Measurements from ENCODE around the gene CTCFL.

The CTCFL gene, protein sequence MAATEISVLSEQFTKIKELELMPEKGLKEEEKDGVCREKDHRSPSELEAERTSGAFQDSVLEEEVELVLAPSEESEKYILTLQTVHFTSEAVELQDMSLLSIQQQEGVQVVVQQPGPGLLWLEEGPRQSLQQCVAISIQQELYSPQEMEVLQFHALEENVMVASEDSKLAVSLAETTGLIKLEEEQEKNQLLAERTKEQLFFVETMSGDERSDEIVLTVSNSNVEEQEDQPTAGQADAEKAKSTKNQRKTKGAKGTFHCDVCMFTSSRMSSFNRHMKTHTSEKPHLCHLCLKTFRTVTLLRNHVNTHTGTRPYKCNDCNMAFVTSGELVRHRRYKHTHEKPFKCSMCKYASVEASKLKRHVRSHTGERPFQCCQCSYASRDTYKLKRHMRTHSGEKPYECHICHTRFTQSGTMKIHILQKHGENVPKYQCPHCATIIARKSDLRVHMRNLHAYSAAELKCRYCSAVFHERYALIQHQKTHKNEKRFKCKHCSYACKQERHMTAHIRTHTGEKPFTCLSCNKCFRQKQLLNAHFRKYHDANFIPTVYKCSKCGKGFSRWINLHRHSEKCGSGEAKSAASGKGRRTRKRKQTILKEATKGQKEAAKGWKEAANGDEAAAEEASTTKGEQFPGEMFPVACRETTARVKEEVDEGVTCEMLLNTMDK

GRCh38 chr20:57524511-57525176 is at the start of gene CTCFL:
CTCFL (minus strand) TSS chr20:57525140; CDS start chr20:57524205, 935 bp downstream.
- no peak for DNase-seq (ENCODE audit: low read depth)

DNA sequence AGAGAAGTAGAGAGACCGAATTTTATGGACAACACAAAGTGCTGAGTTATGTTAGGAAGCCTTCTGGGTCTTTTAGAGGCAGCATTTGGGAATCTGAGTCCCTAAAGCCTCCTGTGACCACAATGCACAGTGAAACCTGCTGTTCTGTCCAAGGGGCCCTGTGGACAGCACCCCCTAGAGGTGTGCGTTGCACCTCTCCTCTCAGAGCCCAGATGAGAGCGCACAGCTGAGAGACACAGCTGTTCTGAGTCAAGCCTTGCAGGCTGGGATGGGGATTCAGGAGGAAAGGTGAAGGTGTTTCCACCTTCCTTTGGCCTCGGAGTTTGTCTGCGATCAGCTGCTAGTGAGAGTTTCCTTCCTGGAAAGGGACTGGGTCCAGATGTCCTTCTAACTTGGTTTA is 49.0 kb upstream of the CTCFL start:
- no peak for DNase-seq (ENCODE audit: low read depth)

- DNase-seq (ENCODE audit: low read depth) = no peak
Observed at GRCh38 chr20:57573242-57573641, 48.3 kb upstream of the CTCFL start.

- no peak for DNase-seq (ENCODE audit: low read depth)
Observed at GRCh38 chr20:57571782-57572416, 47.0 kb upstream of the CTCFL start.

GRCh38 chr20:57570920-57571319 is 46.0 kb upstream of the CTCFL start:
- no peak for DNase-seq (ENCODE audit: low read depth)

DNA sequence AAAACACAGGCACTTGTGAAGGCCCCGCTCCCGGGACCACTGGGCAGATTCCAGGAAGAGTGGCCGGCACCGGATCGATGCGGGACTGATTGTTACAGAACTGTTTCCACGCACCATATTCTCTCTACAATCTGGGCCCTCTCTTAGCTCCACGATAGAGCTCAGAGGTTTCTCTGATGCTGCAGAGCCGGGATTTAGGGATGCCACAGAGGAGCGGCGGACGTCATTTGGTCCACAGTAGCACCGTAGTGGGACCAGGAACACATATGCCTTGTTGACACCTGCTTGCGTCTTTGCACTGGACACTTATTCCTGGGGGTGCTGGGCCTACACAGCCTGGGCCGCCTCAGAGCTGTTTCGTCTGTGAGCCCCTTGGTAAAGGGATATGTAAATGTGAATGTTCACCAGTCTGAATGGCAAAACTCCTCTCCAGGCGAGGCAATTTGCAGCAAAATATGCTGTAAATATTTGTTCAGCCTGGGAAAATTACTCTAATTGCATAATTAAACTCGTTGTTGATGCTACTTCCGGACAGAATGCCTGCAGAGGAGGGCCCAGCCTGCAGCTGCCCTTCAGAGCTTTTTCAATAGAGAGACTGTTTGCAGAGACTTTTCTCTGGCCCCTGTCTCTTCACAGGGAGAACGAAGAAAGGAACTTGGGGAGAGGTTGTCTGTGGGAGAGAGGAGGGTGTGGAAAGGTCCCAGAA is 45.4 kb upstream of the CTCFL start:
- DNase-seq (ENCODE audit: low read depth) = no peak

DNA sequence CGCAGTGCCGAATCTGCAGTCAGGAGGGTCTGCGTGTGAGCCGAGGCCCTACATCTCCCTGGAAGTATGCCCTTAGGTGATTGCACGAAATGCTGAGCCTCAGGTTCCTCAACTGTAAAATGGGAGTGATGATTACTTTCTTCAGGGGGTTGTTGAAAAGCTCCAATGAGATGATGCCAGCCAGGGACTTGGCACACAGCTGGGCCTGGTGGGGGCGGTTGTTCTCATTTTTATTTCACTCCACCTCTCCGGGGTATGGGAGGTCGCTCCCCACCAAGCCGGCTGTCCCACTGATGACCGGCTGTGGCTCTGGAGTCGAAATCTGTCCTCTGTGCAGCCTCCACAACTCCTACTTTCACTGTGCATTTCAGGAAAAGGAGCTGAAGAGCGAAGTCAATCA is 44.0 kb upstream of the CTCFL start:
- no peak for DNase-seq (ENCODE audit: low read depth)

GRCh38 chr20:57568088-57568896 is 43.4 kb upstream of the CTCFL start:
- DNase-seq (ENCODE audit: low read depth) = no peak

GRCh38 chr20:57567471-57568079 is 42.6 kb upstream of the CTCFL start:
- no peak for DNase-seq (ENCODE audit: low read depth)

DNA sequence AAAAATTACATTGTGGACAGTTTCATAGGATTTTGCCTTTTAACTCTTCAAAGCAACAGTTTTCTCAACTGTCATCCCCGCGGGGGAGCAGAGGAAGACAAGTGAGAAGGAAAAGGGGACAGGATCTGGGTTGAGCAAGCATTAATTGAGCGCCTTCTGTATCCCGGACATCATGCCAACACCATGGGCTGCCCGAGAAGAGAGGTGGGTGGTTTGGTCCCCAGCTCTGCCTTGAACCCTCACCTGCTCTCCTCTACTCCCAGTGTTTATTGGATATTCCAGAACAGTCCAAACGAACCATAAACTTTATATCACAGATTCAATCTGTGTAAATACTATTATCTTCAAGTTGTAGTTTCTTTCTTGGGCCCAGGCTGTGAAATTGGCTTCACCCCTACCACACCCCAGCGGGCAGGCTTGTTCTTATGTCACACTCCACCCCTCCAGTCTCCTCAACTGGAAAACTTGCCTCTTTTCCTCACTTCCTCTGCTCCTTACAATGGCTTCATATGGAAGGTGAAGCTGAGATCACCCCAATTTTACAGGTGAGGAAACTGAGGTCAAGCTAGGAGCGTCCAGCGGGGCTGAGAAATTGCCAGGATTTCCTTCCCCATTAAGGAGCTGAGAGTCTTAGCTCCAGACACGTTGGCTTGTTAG is 42.0 kb upstream of the CTCFL start:
- DNase-seq (ENCODE audit: low read depth) = no peak

- DNase-seq (ENCODE audit: low read depth) = no peak
Observed at GRCh38 chr20:57566399-57566798, 41.5 kb upstream of the CTCFL start.

GRCh38 chr20:57564951-57565642 is 40.2 kb upstream of the CTCFL start:
- DNase-seq (ENCODE audit: low read depth) = no peak

- no peak for DNase-seq (ENCODE audit: low read depth)
Observed at GRCh38 chr20:57564180-57564802, 39.4 kb upstream of the CTCFL start.

DNA sequence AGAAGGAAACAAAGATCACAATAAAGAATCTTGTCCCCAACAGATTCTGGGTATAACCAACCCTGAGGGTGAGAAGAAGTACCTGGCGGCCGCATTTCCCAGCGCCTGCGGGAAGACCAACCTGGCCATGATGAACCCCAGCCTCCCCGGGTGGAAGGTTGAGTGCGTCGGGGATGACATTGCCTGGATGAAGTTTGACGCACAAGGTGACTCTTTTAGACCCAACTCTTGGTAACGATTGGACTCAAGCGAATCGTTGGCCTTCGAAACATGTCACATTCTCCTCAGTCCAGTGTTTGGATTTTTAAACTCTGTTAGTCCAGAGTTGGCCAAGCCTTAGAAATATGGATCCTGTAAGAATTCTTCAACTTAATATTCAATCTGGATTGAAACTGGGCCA is 38.6 kb upstream of the CTCFL start:
- DNase-seq (ENCODE audit: low read depth) = no peak

GRCh38 chr20:57562541-57563465 is 37.9 kb upstream of the CTCFL start:
- DNase-seq (ENCODE audit: low read depth) = no peak

DNA sequence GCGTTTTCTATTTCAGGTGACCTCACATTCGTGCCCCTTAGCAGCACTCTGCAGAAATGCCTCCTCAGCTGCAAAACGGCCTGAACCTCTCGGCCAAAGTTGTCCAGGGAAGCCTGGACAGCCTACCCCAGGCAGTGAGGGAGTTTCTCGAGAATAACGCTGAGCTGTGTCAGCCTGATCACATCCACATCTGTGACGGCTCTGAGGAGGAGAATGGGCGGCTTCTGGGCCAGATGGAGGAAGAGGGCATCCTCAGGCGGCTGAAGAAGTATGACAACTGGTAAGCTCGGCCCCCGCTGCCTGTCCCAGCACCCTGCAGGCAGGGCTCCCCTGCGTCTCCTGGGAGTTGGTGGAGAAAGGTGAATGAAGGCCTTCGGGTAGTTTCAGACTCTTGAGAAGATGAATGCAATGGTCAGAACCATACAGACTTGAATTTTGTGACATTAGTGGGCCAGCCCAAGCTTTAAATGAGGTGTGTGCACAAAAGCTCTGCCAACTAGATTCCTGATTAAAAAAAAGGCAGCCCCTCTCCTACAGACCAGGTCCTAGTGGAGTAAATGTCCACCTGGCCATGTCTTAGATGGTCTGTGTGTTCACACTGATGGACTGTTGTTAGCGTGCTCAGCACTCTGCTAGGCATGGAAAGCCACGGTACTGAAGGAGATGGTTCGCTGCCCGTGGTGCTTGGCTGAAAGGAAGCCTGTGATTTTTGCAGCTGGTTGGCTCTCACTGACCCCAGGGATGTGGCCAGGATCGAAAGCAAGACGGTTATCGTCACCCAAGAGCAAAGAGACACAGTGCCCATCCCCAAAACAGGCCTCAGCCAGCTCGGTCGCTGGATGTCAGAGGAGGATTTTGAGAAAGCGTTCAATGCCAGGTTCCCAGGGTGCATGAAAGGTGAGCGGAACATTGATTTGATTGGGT is 36.7 kb upstream of the CTCFL start:
- DNase-seq (ENCODE audit: low read depth) = no peak

Measured in stromal cell of bone marrow (primary cell).